Posterior cingulate gyrus (tissue), 11 donors: Measurements from ENCODE around the gene BUB1B.
"Not testable (repeated sequence)": the region's sequence is repeated elsewhere in the genome, so short reads cannot be mapped to it uniquely, and the experiment has no call there.

Experiments used
- DNase-seq, 10 donors: peaks; one replicate each; pipeline versions ENCODE4 v3.0.0 to v3.0.0-alpha.2; 2020 to 2021; ENCODE audit warnings: mixed read lengths in 3 of 10
- intact Hi-C: fragments of 100-400 bp; cut with DNase I; formaldehyde crosslinking; loops from one replicate; pipeline ENCODE4 v1.15.1; 2023

BUB1B gene, protein sequence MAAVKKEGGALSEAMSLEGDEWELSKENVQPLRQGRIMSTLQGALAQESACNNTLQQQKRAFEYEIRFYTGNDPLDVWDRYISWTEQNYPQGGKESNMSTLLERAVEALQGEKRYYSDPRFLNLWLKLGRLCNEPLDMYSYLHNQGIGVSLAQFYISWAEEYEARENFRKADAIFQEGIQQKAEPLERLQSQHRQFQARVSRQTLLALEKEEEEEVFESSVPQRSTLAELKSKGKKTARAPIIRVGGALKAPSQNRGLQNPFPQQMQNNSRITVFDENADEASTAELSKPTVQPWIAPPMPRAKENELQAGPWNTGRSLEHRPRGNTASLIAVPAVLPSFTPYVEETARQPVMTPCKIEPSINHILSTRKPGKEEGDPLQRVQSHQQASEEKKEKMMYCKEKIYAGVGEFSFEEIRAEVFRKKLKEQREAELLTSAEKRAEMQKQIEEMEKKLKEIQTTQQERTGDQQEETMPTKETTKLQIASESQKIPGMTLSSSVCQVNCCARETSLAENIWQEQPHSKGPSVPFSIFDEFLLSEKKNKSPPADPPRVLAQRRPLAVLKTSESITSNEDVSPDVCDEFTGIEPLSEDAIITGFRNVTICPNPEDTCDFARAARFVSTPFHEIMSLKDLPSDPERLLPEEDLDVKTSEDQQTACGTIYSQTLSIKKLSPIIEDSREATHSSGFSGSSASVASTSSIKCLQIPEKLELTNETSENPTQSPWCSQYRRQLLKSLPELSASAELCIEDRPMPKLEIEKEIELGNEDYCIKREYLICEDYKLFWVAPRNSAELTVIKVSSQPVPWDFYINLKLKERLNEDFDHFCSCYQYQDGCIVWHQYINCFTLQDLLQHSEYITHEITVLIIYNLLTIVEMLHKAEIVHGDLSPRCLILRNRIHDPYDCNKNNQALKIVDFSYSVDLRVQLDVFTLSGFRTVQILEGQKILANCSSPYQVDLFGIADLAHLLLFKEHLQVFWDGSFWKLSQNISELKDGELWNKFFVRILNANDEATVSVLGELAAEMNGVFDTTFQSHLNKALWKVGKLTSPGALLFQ

DNA sequence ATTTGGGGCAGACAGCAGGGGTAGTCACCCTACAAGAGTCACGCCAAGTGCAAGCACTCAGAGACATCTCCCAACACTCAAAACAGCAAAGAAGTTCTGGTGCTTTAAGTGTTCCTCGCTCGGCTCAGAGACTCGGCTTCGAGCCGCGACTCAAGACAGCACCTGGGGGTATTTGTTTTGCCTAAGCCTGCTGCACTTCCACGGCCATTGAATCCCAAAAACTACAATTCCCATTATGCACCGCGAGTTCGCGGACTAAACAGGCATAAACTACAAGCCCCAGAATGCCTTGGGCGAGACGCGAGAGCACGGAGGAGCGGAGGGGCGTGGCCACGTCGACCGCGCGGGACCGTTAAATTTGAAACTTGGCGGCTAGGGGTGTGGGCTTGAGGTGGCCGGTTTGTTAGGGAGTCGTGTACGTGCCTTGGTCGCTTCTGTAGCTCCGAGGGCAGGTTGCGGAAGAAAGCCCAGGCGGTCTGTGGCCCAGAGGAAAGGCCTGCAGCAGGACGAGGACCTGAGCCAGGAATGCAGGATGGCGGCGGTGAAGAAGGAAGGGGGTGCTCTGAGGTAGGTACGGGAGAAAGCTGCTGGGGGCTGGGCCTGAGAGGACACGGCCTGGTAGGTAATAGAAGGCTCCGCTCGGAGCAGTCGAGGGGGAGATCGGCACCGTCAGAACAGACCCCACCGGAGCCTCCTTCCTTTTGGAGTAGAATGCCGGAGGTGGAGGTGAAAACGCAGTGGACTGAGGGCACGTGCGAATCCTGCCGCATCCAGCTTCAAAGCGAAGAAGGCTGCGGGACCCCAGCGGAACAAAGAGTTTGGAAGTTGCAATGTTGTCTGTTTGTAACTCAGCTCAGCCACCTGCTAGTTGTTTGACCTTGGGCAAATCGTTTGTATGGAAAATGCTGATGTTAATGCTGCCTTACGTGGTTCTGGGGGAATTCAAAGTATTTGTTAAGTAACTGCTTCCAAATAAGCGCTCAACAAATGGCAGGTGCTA, at the start of gene BUB1B:
Gene BUB1B, plus strand, starts transcription at position 381 of the 1,000 bp plus-strand sequence. Its CDS starts 152 bp downstream, at position 533.
- peak; percentile 79 to 98 (median 92) for DNase-seq
- intact Hi-C loops, result loop anchor here (5.0 kb wide), 2 partner anchors 54 to 124 kb away; partner anchors contain the start of genes BMF and SRP14

DNA sequence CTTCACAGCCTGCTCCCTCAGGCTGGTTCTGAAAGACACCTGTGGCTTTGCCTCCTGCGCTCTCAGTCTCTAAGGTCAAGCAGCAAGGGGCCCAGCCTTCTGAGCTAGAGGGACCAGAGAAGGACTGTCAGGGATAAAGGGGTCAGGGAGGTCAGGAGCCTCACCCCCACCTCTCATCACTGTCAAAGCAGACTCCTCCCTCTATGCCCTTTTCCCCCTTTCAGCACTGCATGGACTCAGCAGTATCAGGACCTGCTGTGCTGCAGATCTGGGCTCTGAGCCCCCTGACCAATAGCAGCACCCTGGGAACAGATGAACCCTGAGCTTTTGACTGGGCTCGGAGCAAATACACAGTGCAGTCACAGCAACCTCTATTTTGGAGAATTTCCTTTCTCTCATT, 49.0 kb upstream of the BUB1B start:
- peak in 1 of 10 donors; percentile 24 for DNase-seq
- intact Hi-C loops, result no loop called here

- intact Hi-C loops, result no loop called here
- DNase-seq, result peak in 1 of 10 donors; percentile 58
Observed at GRCh38 chr15:40112789-40113188, 48.1 kb upstream of the BUB1B start.

GRCh38 chr15:40114218-40114617, 46.7 kb upstream of the BUB1B start:
- DNase-seq, result peak in 1 of 10 donors; percentile 15

GRCh38 chr15:40115106-40115505, 45.8 kb upstream of the BUB1B start:
- intact Hi-C loops, result not testable (repeated sequence)
- peak in 1 of 10 donors; percentile 44 for DNase-seq

More at GRCh38 chr15:40114218-40114617, 46.7 kb upstream of the BUB1B start:
- intact Hi-C loops, result no loop called here

GRCh38 chr15:40115670-40116093, 45.2 kb upstream of the BUB1B start:
- peak in 2 of 10 donors; percentile 28 to 91 for DNase-seq
- intact Hi-C loops, result no loop called here

GRCh38 chr15:40118473-40118872, 42.4 kb upstream of the BUB1B start:
- DNase-seq, result peak in 1 of 10 donors; percentile 12
- intact Hi-C loops, result no loop called here

DNA sequence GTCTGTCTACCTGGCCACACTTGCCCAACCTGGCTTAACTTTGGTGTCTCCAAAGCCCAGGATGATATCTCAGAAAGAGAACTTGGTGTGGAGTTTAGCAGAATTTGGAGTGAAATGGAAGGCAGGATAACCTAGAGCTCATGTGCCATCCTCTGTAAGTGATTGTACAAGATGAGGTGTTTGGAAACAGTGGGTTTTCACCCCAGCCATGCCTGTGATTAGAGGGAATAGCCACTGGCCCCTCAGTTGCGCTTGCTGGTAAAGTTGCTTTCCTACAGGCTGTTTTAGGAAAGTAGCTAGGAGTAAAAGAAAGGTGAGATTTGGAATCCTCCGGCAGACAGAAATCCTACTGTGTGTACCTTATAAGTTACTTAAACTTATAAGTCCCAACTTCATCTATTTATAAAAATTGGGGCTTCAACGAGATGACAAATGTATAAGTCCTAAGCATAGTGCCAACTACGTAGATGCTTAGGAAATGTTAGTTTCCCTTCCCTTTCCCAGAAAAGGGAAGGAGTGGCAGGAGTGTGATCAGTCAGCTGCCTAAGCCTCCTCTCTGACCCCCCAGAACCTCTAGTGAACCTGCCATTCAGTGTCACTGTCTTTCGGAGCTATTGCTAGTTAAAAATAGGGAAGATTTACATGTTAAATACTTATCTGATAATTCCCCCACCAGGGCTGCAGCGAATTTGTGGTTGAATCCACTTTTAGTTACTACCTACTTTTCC, 38.8 kb upstream of the BUB1B start:
- peak in 1 of 10 donors; percentile 31 for DNase-seq
- intact Hi-C loops, result no loop called here

DNA sequence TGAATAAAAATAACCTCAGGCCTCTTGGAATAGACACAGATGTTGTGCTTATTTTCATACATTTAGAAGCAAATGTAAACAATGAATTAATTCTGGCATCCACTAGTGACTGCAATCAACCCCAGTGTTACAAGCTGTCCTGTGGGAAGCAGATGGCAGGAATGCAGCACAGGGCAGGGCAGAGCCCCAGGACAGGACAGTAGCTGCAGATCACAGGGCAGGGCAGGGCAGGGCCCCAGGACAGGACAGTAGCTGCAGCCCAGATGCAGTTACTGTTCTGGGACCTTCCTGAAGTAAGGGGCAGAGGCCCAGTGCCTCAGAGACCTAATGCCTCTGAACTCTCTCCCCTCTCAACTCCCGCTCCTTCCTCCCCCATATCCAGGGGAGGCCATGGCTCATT, 37.9 kb upstream of the BUB1B start:
- intact Hi-C loops, result not testable (repeated sequence)
- peak in 1 of 10 donors; percentile 28 for DNase-seq

- DNase-seq, intact Hi-C loops: not testable (repeated sequence)
Observed at GRCh38 chr15:40123863-40124262, 37.0 kb upstream of the BUB1B start.

- DNase-seq, intact Hi-C loops: not testable (repeated sequence)
Observed at GRCh38 chr15:40124333-40124732, 36.5 kb upstream of the BUB1B start.

DNA sequence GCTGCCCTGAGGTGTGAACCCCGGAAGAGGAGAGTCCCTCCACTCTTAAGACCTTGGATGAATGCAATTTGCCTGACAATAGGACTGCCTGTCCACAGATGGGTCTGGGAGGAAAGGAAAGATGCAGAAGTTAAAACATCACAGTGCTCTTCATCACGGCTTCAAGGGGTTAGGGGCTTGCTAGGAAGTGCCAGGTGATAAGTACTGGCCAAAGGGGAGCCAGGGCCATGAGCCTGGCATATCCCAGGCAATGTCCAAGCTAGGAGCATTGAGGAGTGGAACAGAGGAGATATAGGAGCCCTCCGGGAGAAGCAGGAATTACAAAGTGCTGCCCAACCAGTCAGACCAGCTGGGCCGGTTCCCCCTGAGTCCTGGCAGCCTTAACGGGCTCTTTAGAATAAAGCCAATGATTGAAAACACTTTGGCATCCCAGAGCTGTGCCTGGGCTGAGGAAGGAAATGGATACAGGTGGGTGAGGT, 36.0 kb upstream of the BUB1B start:
- intact Hi-C loops, DNase-seq: not testable (repeated sequence)

GRCh38 chr15:40125950-40126349, 34.9 kb upstream of the BUB1B start:
- intact Hi-C loops, result no loop called here
- DNase-seq, result no peak

GRCh38 chr15:40128766-40129660, 31.9 kb upstream of the BUB1B start:
- intact Hi-C loops, result no loop called here

GRCh38 chr15:40130118-40130517, 30.8 kb upstream of the BUB1B start:
- no peak for DNase-seq
- intact Hi-C loops, result no loop called here

More at GRCh38 chr15:40128766-40129660, 31.9 kb upstream of the BUB1B start:
- no peak for DNase-seq

DNA sequence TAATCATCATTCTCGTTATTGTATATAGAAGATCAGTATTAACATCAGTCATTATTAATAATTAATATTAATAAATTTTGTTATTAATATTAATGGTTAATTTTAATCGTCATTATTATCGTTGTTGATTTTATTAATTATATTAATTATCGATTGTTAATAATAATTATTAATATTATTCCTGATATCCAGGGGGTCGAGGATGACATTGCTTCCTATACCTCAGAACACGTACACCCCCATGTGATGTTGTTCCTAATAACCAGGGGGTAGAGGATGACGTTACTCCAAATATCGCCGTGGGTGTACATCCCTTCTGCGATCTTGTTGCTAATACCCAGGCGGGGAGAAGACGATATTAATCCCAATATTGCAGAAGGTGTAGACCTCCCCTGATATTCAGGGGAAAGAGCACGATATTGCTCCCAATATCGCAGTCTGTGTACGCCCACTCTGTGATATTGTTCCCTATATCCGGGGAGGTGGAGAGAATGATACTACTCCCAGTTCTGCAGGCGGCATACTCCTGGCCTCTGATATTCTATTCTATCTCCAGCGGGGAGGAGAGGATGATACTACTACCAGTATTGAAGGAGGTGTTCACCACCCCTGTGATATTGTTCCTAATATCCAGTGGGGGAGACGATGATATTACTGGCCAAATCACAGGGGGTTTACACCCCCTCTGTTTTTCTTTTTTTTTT, 29.9 kb upstream of the BUB1B start:
- no peak for DNase-seq
- intact Hi-C loops, result no loop called here

DNA sequence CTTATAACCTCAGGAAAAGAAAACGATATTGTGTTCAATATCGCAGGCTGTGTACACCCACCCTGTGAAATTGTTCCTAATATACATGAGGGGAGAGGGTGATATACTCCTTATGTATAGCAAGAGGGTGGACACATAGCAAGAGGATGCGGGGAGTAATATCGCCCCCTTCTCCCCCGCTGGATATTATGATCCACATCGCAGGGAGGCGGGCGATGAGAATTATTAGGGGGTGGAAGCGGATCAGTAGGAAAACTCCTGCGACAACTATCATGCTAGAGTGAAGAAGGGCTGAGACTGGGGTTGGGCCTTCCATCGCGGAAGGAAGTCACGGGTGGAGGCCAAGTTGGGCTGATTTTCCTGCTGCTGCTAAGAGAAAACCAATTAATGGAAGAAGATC, 27.3 kb upstream of the BUB1B start:
- intact Hi-C loops, result no loop called here
- DNase-seq, result peak in 1 of 10 donors; percentile 8
